ENCODE data around the gene DNAJA3.

Gene DNAJA3

DNA sequence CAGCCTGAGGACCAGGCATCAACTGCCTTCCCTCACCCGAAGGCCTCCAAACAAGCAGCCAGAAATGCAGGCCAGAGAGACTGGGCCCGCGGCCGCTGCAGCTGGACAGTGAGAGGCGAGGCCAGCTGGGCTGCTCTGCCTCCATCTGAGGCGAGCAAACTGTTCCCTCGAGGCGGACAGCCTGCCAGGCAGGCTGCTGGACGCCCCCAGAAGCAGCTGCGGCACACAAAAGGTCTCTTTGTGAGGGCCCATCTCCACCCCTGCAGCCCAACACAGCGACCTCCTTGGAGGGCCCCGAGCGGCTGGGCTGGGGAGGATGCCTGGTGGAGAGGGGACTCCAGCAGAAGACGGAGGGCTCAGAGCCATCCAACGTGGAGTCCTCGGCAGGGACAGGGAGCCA lies 14.0 kb upstream of the DNAJA3 start:
- Histone ChIP-seq H3K36me3 (ENCODE audit: control insufficient read depth, insufficient read depth, low read length, severe bottlenecking) (peaks cover 4% of the 10 kb centered on the region), H3K9ac (ENCODE audit: low read length) (peak overlapping the region; percentile 25), H3K4me3 (ENCODE audit: low read length) (no peak overlapping the region), H3K9me3 (ENCODE audit: control insufficient read depth, low read length) (no peaks in the 10 kb centered on the region), H3K4me1 (ENCODE audit: control insufficient read depth, insufficient read depth, low read length) (peaks cover 22% of the 10 kb centered on the region), H3K27me3 (replicated peaks; ENCODE audit: control insufficient read depth, insufficient read depth, low read length) (no peaks in the 10 kb centered on the region)
- no peak for DNase-seq (ENCODE audit: low read depth)

DNA sequence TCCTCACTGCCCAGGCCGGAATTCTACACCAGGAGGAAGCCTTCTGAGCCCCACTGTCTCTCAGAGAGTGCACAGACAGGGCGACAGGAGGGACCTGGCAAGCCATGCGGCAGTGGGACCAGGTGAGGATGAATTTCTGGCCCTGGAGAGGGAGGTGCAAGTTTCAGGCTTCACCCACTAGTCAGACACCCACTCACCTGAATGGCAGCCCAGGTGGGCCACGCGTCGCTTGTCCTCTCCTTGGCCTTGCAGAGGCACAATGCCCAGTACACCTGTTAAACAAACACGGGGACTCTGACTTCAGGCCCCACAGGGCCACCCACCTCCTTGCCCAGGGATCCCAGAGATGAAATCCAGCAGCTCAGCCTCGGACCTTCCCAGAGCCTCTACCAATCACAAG lies 13.5 kb upstream of the DNAJA3 start:
- Histone ChIP-seq H3K9me3 (ENCODE audit: control insufficient read depth, low read length) (no peaks in the 10 kb centered on the region), H3K9ac (ENCODE audit: low read length) (peak overlapping the region; percentile 25), H3K4me1 (ENCODE audit: control insufficient read depth, insufficient read depth, low read length) (peaks cover 25% of the 10 kb centered on the region), H3K36me3 (ENCODE audit: control insufficient read depth, insufficient read depth, low read length, severe bottlenecking) (peaks cover 3% of the 10 kb centered on the region), H3K4me3 (ENCODE audit: low read length) (no peak overlapping the region), H3K27me3 (replicated peaks; ENCODE audit: control insufficient read depth, insufficient read depth, low read length) (no peaks in the 10 kb centered on the region)
- no peak for DNase-seq (ENCODE audit: low read depth)

- Histone ChIP-seq H3K4me1 (ENCODE audit: control insufficient read depth, insufficient read depth, low read length) (peaks cover 24% of the 10 kb centered on the region), H3K9ac (ENCODE audit: low read length) (no peak overlapping the region), H3K9me3 (ENCODE audit: control insufficient read depth, low read length) (no peaks in the 10 kb centered on the region), H3K36me3 (ENCODE audit: control insufficient read depth, insufficient read depth, low read length, severe bottlenecking) (no peaks in the 10 kb centered on the region), H3K4me3 (ENCODE audit: low read length) (no peak overlapping the region), H3K27me3 (replicated peaks; ENCODE audit: control insufficient read depth, insufficient read depth, low read length) (no peaks in the 10 kb centered on the region)
- no peak for DNase-seq (ENCODE audit: low read depth)
Measured at GRCh38 chr16:4412854-4413253, 12.8 kb upstream of the DNAJA3 start.

GRCh38 chr16:4414187-4414917 lies 11.3 kb upstream of the DNAJA3 start:
- H3K9ac ChIP-seq (ENCODE audit: low read length) = no peak overlapping the region
- H3K36me3 ChIP-seq (ENCODE audit: control insufficient read depth, insufficient read depth, low read length, severe bottlenecking) = no peaks in the 10 kb centered on the region
- no peaks in the 10 kb centered on the region for H3K27me3 ChIP-seq (replicated peaks; ENCODE audit: control insufficient read depth, insufficient read depth, low read length)
- DNase-seq (ENCODE audit: low read depth) = no peak
- peaks cover 18% of the 10 kb centered on the region for H3K4me1 ChIP-seq (ENCODE audit: control insufficient read depth, insufficient read depth, low read length)
- H3K9me3 ChIP-seq (ENCODE audit: control insufficient read depth, low read length) = no peaks in the 10 kb centered on the region
- H3K4me3 ChIP-seq (ENCODE audit: low read length) = no peak overlapping the region

DNA sequence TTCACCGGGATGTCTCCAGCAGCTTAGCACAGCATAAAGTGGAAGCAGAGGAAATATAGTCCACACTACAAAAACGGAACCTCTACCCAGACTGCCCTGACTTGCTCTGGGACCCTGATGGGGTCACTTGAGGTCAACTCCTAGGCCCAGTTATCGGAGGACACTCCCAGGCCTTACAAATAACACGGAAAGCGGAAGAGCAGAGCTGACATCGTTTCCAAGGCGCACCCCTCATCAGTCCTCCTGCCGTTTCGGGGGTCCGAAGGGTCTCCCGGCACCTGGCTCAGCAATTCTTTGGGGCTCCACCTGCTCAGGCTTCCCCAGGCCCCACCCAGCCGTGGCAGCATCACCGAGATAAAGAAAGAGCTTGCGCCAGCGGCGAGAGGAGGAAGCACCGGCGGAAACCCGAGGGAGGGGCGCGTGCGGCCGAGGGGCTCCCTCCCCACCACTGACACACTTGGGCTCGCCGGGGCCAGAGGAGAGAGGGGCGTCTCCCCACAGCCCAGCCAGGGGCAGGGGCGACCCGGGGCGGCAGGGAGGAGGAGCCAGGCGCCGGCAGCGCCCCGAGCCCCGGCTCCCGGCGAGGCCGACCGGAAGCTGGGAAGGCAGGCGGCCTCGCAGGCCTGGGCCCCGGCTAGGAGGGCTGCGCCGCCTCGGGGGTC lies 10.0 kb upstream of the DNAJA3 start:
- Histone ChIP-seq H3K9me3 (ENCODE audit: control insufficient read depth, low read length) (no peaks in the 10 kb centered on the region), H3K9ac (ENCODE audit: low read length) (peak overlapping the region; percentile 85), H3K4me1 (ENCODE audit: control insufficient read depth, insufficient read depth, low read length) (peaks cover 16% of the 10 kb centered on the region), H3K36me3 (ENCODE audit: control insufficient read depth, insufficient read depth, low read length, severe bottlenecking) (no peaks in the 10 kb centered on the region), H3K4me3 (ENCODE audit: low read length) (peak overlapping the region; percentile 88), H3K27me3 (replicated peaks; ENCODE audit: control insufficient read depth, insufficient read depth, low read length) (no peaks in the 10 kb centered on the region)
- peak; percentile 68 for DNase-seq (ENCODE audit: low read depth)

DNA sequence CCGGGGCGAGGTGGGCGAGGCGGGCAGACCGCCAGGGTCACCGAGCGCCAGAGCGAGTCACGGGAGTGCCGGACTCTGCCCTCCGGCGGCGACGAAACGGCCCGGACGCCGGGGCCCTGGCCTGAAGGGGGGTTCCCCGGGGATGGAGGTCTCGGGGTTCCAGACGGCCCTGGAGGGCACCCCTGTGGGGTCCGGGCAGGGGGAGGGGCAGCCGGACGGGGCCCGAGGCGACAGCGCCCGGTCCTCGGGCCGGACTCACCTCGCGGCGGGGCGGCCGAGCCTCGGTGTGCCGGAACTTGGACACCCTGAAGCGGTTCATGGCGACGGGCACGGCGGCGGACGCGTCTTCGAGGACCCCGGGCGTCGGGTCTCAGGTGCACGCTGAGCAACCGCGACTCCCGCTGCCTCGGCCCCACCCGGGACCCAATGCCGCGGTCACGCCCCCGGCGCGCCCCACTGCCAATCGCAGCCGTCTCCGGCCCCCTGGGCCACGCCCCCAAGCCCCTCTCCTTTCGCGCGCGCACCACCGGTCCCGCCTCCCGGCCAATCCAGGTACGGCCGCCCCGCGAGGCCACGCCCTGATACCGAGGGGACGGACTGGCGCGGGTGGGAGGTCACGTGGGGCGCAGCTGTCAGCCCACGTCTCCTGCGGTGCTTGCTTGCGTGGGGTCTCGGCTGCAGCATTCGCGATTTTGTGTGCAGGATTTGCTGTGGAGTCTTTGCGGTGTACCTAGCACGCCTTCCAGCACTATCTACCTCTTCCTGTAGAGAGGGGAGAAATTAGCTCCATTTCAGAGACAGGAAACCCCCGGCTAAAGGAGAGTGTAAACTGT lies 9.3 kb upstream of the DNAJA3 start, which contains the start of gene CORO7:
Gene CORO7, minus strand, starts transcription at position 397 of the 833 bp plus-strand sequence. Its CDS starts 78 bp downstream, at position 319.
- Histone ChIP-seq H3K9ac (ENCODE audit: low read length) (peak within 1 kb of the TSS; percentile 85), H3K36me3 (ENCODE audit: control insufficient read depth, insufficient read depth, low read length, severe bottlenecking) (no peaks in the 10 kb centered on the region), H3K4me3 (ENCODE audit: low read length) (peak within 1 kb of the TSS; percentile 88), H3K4me1 (ENCODE audit: control insufficient read depth, insufficient read depth, low read length) (peaks cover 14% of the 10 kb centered on the region), H3K9me3 (ENCODE audit: control insufficient read depth, low read length) (no peaks in the 10 kb centered on the region), H3K27me3 (replicated peaks; ENCODE audit: control insufficient read depth, insufficient read depth, low read length) (no peaks in the 10 kb centered on the region)
- peak; percentile 96 for DNase-seq (ENCODE audit: low read depth)

- H3K36me3 ChIP-seq (ENCODE audit: control insufficient read depth, insufficient read depth, low read length, severe bottlenecking) = no peaks in the 10 kb centered on the region
- no peak overlapping the region for H3K4me3 ChIP-seq (ENCODE audit: low read length)
- H3K9me3 ChIP-seq (ENCODE audit: control insufficient read depth, low read length) = no peaks in the 10 kb centered on the region
- no peak overlapping the region for H3K9ac ChIP-seq (ENCODE audit: low read length)
- no peak for DNase-seq (ENCODE audit: low read depth)
- no peaks in the 10 kb centered on the region for H3K27me3 ChIP-seq (replicated peaks; ENCODE audit: control insufficient read depth, insufficient read depth, low read length)
- H3K4me1 ChIP-seq (ENCODE audit: control insufficient read depth, insufficient read depth, low read length) = peaks cover 13% of the 10 kb centered on the region
Measured at GRCh38 chr16:4419402-4419959, 6.2 kb upstream of the DNAJA3 start.

- Histone ChIP-seq H3K9me3 (ENCODE audit: control insufficient read depth, low read length) (no peaks in the 10 kb centered on the region), H3K36me3 (ENCODE audit: control insufficient read depth, insufficient read depth, low read length, severe bottlenecking) (no peaks in the 10 kb centered on the region), H3K4me3 (ENCODE audit: low read length) (no peak overlapping the region), H3K27me3 (replicated peaks; ENCODE audit: control insufficient read depth, insufficient read depth, low read length) (no peaks in the 10 kb centered on the region), H3K4me1 (ENCODE audit: control insufficient read depth, insufficient read depth, low read length) (peaks cover 9% of the 10 kb centered on the region), H3K9ac (ENCODE audit: low read length) (no peak overlapping the region)
- no peak for DNase-seq (ENCODE audit: low read depth)
Measured at GRCh38 chr16:4420505-4421105, 5.1 kb upstream of the DNAJA3 start.

- H3K36me3 ChIP-seq (ENCODE audit: control insufficient read depth, insufficient read depth, low read length, severe bottlenecking) = peaks cover 7% of the 10 kb centered on the region
- H3K9me3 ChIP-seq (ENCODE audit: control insufficient read depth, low read length) = no peaks in the 10 kb centered on the region
- DNase-seq (ENCODE audit: low read depth) = peak; percentile 48
- peak overlapping the region; percentile 95 for H3K9ac ChIP-seq (ENCODE audit: low read length)
- peaks cover 19% of the 10 kb centered on the region for H3K4me1 ChIP-seq (ENCODE audit: control insufficient read depth, insufficient read depth, low read length)
- peak overlapping the region; percentile 87 for H3K4me3 ChIP-seq (ENCODE audit: low read length)
- no peaks in the 10 kb centered on the region for H3K27me3 ChIP-seq (replicated peaks; ENCODE audit: control insufficient read depth, insufficient read depth, low read length)
Measured at GRCh38 chr16:4426021-4426684, 485 bp downstream of the DNAJA3 start.

DNA sequence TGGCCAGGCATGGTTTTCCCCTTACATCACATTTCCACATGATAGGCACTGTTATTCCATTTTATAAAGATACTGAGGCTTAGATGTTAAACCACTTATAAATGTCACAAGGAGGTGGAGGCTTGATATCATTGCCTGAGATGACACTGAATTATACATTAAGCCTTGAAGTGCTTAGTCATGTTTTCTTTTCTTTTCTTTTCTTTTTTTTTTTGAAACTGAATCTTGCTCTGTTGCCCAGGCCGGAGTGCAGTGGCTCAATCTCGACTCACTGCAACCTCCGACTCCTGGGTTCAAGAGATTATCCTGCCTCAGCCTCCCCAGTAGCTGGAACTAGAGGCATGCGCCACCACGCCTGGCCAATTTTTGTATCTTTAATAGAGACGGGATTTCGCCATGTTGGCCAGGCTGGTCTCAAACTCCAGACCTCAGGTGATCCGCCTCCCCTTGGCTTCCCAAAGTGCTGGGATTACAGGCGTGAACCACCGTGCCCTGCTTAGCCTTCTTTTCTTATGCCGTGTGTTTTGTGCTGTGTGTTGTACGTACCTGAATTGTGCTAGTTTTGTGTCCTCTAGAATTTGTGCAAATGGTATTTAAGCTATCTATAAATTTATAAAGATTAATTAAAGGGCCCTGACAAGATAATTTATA lies 1.2 kb downstream of the DNAJA3 start:
- no peak for DNase-seq (ENCODE audit: low read depth)
- H3K9ac ChIP-seq (ENCODE audit: low read length) = peak overlapping the region; percentile 95
- no peaks in the 10 kb centered on the region for H3K9me3 ChIP-seq (ENCODE audit: control insufficient read depth, low read length)
- H3K27me3 ChIP-seq (replicated peaks; ENCODE audit: control insufficient read depth, insufficient read depth, low read length) = no peaks in the 10 kb centered on the region
- H3K36me3 ChIP-seq (ENCODE audit: control insufficient read depth, insufficient read depth, low read length, severe bottlenecking) = peaks cover 13% of the 10 kb centered on the region
- peak overlapping the region; percentile 87 for H3K4me3 ChIP-seq (ENCODE audit: low read length)
- H3K4me1 ChIP-seq (ENCODE audit: control insufficient read depth, insufficient read depth, low read length) = peaks cover 19% of the 10 kb centered on the region

Data from adipocyte (in vitro differentiated cells).